Measurements from ENCODE around the gene DGKA. TPM values are rescaled to one million over a fixed set of nuclear protein-coding genes. Genes with fewer than 3 reads are reported as not detected.

Gene DGKA
- total RNA-seq, 1 donor from 2014 or later, result 70.1 TPM

DNA sequence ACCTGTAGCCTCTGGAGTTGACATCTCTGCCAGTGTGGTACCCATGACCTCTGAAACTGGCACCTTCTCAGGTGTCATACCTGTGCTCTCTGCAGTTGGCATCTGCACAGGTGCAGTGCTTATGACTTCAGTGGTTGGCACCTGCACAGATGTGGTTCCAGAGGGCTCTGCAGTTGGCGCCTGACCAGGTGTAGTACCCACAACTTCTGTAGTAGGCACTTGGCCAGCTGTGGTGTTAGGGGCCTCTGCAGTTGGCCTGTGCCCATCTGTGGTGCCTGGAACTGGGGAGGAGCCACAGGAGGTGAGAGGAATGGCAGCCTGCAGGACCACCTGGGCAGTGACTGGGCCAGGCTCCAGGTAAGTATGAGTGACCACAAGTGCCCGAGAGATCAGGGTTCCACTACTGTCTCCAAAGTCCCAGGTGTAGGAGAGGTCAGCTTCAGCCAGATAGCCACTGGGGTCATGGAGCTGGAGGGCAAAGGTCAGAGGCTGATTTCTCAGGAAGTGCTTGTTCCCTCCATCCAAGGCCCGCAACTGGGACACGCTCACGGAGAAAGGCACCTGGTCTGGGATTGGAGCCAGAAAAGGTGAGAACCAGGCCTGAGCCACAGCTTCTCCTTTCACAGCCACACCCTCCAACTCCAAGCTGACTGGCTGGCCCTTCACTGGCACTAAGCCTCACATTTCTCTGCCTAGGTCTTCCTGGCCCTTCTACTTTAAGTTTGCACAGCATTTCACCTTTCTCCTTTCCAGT lies 26.3 kb downstream of the DGKA start:
- Mint-ChIP-seq H3K9me3 (ENCODE audit: unreplicated experiment) (no peaks in the 10 kb centered on the region), H3K4me1 (ENCODE audit: unreplicated experiment) (peaks cover 2% of the 10 kb centered on the region), H3K27ac (ENCODE audit: unreplicated experiment) (no peak overlapping the region), H3K27me3 (ENCODE audit: unreplicated experiment) (peaks cover 6% of the 10 kb centered on the region), H3K4me3 (ENCODE audit: unreplicated experiment) (no peak overlapping the region), H3K36me3 (ENCODE audit: low read depth, unreplicated experiment) (peaks cover 18% of the 10 kb centered on the region)
- no peak for TF ChIP-seq CTCF (IDR thresholded peaks at IDR 0.05; ENCODE audit: unreplicated experiment)
- no peak for DNase-seq (ENCODE audit: low spot score)

DNA sequence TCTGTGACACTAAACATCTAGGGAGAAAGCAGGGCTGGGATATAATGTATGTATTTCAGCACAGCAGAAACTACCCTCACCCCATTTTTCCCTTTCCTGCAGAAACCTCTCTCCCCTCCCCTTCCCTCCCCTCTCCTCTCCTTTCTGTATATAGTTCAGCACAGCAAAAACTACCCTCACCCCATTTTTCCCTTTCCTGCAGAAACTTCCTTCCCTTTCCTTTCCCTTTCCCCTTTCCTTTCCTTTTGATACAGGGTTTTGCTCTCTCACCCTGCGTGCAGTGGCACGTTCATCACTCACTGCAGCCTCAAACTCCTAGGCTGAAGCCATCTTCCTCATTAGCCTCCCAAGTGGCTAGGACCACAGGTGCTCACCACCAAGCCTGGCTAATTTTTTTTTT lies 32.8 kb downstream of the DGKA start:
- Mint-ChIP-seq H3K4me3 (ENCODE audit: unreplicated experiment) (peak overlapping the region; percentile 12), H3K27ac (ENCODE audit: unreplicated experiment) (peak overlapping the region; percentile 70), H3K4me1 (ENCODE audit: unreplicated experiment) (peaks cover 30% of the 10 kb centered on the region), H3K27me3 (ENCODE audit: unreplicated experiment) (peaks cover 10% of the 10 kb centered on the region), H3K36me3 (ENCODE audit: low read depth, unreplicated experiment) (peaks cover 4% of the 10 kb centered on the region), H3K9me3 (ENCODE audit: unreplicated experiment) (no peaks in the 10 kb centered on the region)
- no peak for TF ChIP-seq CTCF (IDR thresholded peaks at IDR 0.05; ENCODE audit: unreplicated experiment)
- DNase-seq (ENCODE audit: low spot score), result no peak

- H3K4me3 Mint-ChIP-seq (ENCODE audit: unreplicated experiment), result peak overlapping the region; percentile 96
- H3K4me1 Mint-ChIP-seq (ENCODE audit: unreplicated experiment), result peaks cover 30% of the 10 kb centered on the region
- no peaks in the 10 kb centered on the region for H3K9me3 Mint-ChIP-seq (ENCODE audit: unreplicated experiment)
- DNase-seq (ENCODE audit: low spot score), result no peak
- no peak for TF ChIP-seq CTCF (IDR thresholded peaks at IDR 0.05; ENCODE audit: unreplicated experiment)
- peaks cover 10% of the 10 kb centered on the region for H3K27me3 Mint-ChIP-seq (ENCODE audit: unreplicated experiment)
- H3K27ac Mint-ChIP-seq (ENCODE audit: unreplicated experiment), result peak overlapping the region; percentile 89
- peaks cover 8% of the 10 kb centered on the region for H3K36me3 Mint-ChIP-seq (ENCODE audit: low read depth, unreplicated experiment)
Observed at GRCh38 chr12:55965240-55965639, 34.3 kb downstream of the DGKA start.

DNA sequence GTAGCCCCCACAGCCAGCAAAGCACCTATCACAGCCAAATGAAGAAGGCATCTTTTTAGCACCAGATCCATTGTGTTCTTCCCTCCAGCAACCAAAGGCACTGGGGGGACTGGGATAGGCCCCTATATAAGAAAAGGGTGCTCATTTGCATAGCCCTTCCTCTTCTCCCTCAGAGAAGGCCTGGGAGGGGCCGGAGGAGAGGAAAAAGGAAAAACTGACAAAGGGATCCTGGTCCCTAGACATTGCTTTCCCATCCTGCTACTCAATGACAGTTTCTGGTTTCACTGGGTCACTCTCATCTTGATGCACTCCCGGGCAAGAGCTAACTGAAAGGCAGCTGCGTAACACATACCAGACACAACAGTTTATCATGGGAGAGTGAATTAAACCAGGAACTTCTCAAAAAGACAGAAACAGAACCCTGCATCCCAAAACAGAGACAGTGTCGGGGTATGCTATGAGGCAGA lies 35.0 kb downstream of the DGKA start, which contains the start of gene PMEL:
Gene PMEL, minus strand, starts transcription at position 102 of the 467 bp plus-strand sequence. Its CDS starts 31 bp downstream, at position 71.
- Mint-ChIP-seq H3K9me3 (ENCODE audit: unreplicated experiment) (no peaks in the 10 kb centered on the region), H3K27ac (ENCODE audit: unreplicated experiment) (peak within 1 kb of the TSS; percentile 89), H3K36me3 (ENCODE audit: low read depth, unreplicated experiment) (peaks cover 12% of the 10 kb centered on the region), H3K27me3 (ENCODE audit: unreplicated experiment) (peaks cover 10% of the 10 kb centered on the region), H3K4me1 (ENCODE audit: unreplicated experiment) (peaks cover 31% of the 10 kb centered on the region), H3K4me3 (ENCODE audit: unreplicated experiment) (peak within 1 kb of the TSS; percentile 96)
- no peak for TF ChIP-seq CTCF (IDR thresholded peaks at IDR 0.05; ENCODE audit: unreplicated experiment)
- DNase-seq (ENCODE audit: low spot score), result peak; percentile 19
